GM12872 (cell line): ENCODE data around the gene CTDP1.

Source experiments
- CTCF ChIP-seq: IDR thresholded peaks from 3 replicates; pipeline ENCODE4 v1.5.1; 2011; ENCODE audit warnings: low read depth, mild to moderate bottlenecking, low read length, moderate library complexity; ENCODE audit not compliant: insufficient read depth

The CTDP1 gene

GRCh38 chr18:79763407-79763806, 83.8 kb downstream of the CTDP1 start:
- no peak for TF ChIP-seq CTCF

- TF ChIP-seq CTCF: no peak
These were observed 84.5 kb downstream of the CTDP1 start for GRCh38 chr18:79764131-79764530.

- no peak for TF ChIP-seq CTCF
These were observed 86.1 kb downstream of the CTDP1 start for GRCh38 chr18:79765491-79766245.

GRCh38 chr18:79766308-79766707, 86.7 kb downstream of the CTDP1 start:
- no peak for TF ChIP-seq CTCF

GRCh38 chr18:79768745-79769144, 89.1 kb downstream of the CTDP1 start:
- TF ChIP-seq CTCF: no peak

GRCh38 chr18:79769698-79770500, 90.3 kb downstream of the CTDP1 start:
- TF ChIP-seq CTCF: no peak

- TF ChIP-seq CTCF: no peak
These were observed 90.9 kb downstream of the CTDP1 start for GRCh38 chr18:79770501-79770815.
